ENCODE results near the gene IL1R1.

GRCh38 chr2:102101849-102102635, 40.5 kb upstream of the IL1R1 start:
- TF ChIP-seq KDM1A (IDR thresholded peaks at IDR 0.05; ENCODE audit: borderline replicate concordance) (no peak), CTCF (IDR thresholded peaks at IDR 0.05 in 2 of 3, conservative IDR thresholded peaks at IDR 0.05 in 1 of 3; ENCODE audit: control insufficient read depth in 2 of 3, extremely low read depth in 1 of 3, insufficient read depth in 1 of 3, low read depth in 3 of 3, low read length in 3 of 3) (no peak), MAX (IDR thresholded peaks at IDR 0.05; ENCODE audit: low read depth, low read length) (no peak), NKRF (conservative IDR thresholded peaks at IDR 0.05) (no peak), POLR2AphosphoS5 (IDR thresholded peaks at IDR 0.05; ENCODE audit: low read length) (no peak)
